MM.1S (cell line): ENCODE results near the gene F11.

ENCODE experiments used
- CTCF ChIP-seq: fragments of 300-600 bp; sonication (generic); IDR thresholded peaks from 2 replicates; pipeline ENCODE4 v1.5.1; 2016; ENCODE audit warnings: antibody characterized with exemption, low read length, mixed read lengths
- EZH2 ChIP-seq: fragments of 300-600 bp; sonication (generic); optimal IDR thresholded peaks from 2 replicates; pipeline ENCODE3; 2017; ENCODE audit warnings: low read depth, mild to moderate bottlenecking, antibody characterized with exemption, low read length, mixed read lengths

GRCh38 chr4:186227744-186228513 lies 38.1 kb upstream of the F11 start:
- TF ChIP-seq EZH2 (no peak), CTCF (no peak)
